ENCODE data around the gene NAP1L5. TPM values are rescaled to one million over a fixed set of nuclear protein-coding genes. Genes with fewer than 3 reads are reported as not detected.

The NAP1L5 gene
- total RNA-seq, 3 donors from 2014 or later (not counting 1 experiment from before 2014, with no cell fraction given) = 11.4 to 16.1 (median 12.7) TPM

DNA sequence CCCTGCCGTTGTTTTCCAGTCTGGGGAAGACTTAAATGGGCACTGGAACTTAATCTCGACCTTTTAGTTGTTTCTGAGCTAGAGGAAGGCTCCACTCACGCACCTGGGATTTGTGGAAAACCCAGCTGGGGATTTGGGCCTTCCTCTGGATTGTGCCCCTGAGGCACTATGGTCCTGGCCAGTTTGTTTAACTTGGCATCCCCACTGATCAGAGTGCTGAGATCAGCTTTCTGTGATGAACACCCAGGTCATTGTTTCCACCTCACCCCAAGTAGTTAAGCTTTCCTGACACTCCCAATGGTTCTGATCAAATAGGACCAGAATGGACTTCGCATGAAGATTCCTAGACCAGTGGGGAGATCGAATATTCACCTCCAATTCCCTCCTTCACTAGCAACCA is 20.5 kb upstream of the NAP1L5 start:
- peaks cover 11% of the 10 kb centered on the region for H3K9me3 ChIP-seq (ENCODE audit: control insufficient read depth, insufficient read depth, low read length)
- Mint-ChIP-seq H3K4me3 (no peak overlapping the region), H3K4me1 (peaks cover 0 to 6% of the 10 kb centered on the region in 2 donors), H3K27me3 (ENCODE audit: low read depth in 2 of 2) (no peaks in the 10 kb centered on the region), H3K36me3 (peaks cover 31% of the 10 kb centered on the region), H3K9me3 (peaks cover 5 to 7% of the 10 kb centered on the region in 2 donors), H3K27ac (no peak overlapping the region)
- intact Hi-C loops (cut with micrococcal nuclease) = no loop called here
- H3K27me3 ChIP-seq (ENCODE audit: control insufficient read depth, insufficient read depth, low read length) = no peaks in the 10 kb centered on the region
- H3K36me3 ChIP-seq (ENCODE audit: control insufficient read depth, insufficient read depth, low read length) = peaks cover 41% of the 10 kb centered on the region
- no peaks in the 10 kb centered on the region for H3K4me1 ChIP-seq (ENCODE audit: control insufficient read depth, insufficient read depth, low read length)
- no peak overlapping the region for H3K4me3 ChIP-seq (ENCODE audit: low read length)
- no peak for ATAC-seq
- no peak for DNase-seq
- TF ChIP-seq, protein P1, sequence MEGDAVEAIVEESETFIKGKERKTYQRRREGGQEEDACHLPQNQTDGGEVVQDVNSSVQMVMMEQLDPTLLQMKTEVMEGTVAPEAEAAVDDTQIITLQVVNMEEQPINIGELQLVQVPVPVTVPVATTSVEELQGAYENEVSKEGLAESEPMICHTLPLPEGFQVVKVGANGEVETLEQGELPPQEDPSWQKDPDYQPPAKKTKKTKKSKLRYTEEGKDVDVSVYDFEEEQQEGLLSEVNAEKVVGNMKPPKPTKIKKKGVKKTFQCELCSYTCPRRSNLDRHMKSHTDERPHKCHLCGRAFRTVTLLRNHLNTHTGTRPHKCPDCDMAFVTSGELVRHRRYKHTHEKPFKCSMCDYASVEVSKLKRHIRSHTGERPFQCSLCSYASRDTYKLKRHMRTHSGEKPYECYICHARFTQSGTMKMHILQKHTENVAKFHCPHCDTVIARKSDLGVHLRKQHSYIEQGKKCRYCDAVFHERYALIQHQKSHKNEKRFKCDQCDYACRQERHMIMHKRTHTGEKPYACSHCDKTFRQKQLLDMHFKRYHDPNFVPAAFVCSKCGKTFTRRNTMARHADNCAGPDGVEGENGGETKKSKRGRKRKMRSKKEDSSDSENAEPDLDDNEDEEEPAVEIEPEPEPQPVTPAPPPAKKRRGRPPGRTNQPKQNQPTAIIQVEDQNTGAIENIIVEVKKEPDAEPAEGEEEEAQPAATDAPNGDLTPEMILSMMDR (IDR thresholded peaks at IDR 0.05) = no peak
- no peak overlapping the region for H3K27ac ChIP-seq (ENCODE audit: low read length)
- WGBS (ENCODE audit: insufficient coverage) = 97% methylated on average over 4 of the region's 5 CpGs

GRCh38 chr4:88713782-88714181 is 16.2 kb upstream of the NAP1L5 start:
- Histone ChIP-seq H3K4me1 (ENCODE audit: control insufficient read depth, insufficient read depth, low read length) (no peaks in the 10 kb centered on the region), H3K9me3 (ENCODE audit: control insufficient read depth, insufficient read depth, low read length) (peaks cover 11% of the 10 kb centered on the region), H3K4me3 (ENCODE audit: low read length) (no peak overlapping the region), H3K36me3 (ENCODE audit: control insufficient read depth, insufficient read depth, low read length) (peaks cover 39% of the 10 kb centered on the region), H3K27me3 (ENCODE audit: control insufficient read depth, insufficient read depth, low read length) (no peaks in the 10 kb centered on the region), H3K27ac (ENCODE audit: low read length) (no peak overlapping the region)
- ATAC-seq (no peak), DNase-seq (no peak)
- intact Hi-C loops (cut with micrococcal nuclease) = no loop called here
- H3K4me1 Mint-ChIP-seq = peaks cover 0 to 6% of the 10 kb centered on the region in 2 donors
- H3K9me3 Mint-ChIP-seq = peaks cover 5 to 10% of the 10 kb centered on the region in 2 donors
- peaks cover 45% of the 10 kb centered on the region for H3K36me3 Mint-ChIP-seq
- WGBS (ENCODE audit: insufficient coverage) = 100% methylated on average over 1 of the region's 1 CpG
- TF ChIP-seq, protein P1 (IDR thresholded peaks at IDR 0.05) = no peak
- no peaks in the 10 kb centered on the region for H3K27me3 Mint-ChIP-seq (ENCODE audit: low read depth in 2 of 2)
- peak overlapping the region in 1 of 2 donors; percentile 4 for H3K27ac Mint-ChIP-seq
- no peak overlapping the region for H3K4me3 Mint-ChIP-seq

DNA sequence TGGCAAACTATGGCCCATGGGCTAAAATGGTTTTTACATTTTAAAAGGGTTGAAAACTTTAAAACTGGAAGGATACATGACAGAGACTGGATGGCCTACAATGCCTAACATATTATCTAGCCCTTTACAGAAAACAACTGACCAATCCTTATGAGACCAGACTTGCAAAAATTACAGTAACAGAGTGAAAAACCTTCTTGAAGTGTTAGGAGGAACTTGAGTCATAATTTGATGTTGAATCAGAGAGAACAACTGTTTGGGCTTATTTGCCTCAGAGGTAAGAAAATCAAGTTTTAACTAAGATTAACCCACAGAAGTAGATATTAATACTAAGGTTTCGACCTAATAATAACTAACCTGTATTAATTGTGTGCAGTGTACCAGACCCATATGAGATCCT is 12.4 kb upstream of the NAP1L5 start:
- no CpG with 5 or more reads among the region's 1 CpG for whole genome bisulfite sequencing (ENCODE audit: insufficient coverage)
- Mint-ChIP-seq H3K4me1 (peaks cover 0 to 6% of the 10 kb centered on the region in 2 donors), H3K4me3 (no peak overlapping the region), H3K27ac (no peak overlapping the region), H3K9me3 (peaks cover 0 to 3% of the 10 kb centered on the region in 2 donors), H3K27me3 (ENCODE audit: low read depth in 2 of 2) (no peaks in the 10 kb centered on the region), H3K36me3 (peaks cover 51% of the 10 kb centered on the region)
- no peaks in the 10 kb centered on the region for H3K9me3 ChIP-seq (ENCODE audit: control insufficient read depth, insufficient read depth, low read length)
- DNase-seq = no peak
- H3K4me1 ChIP-seq (ENCODE audit: control insufficient read depth, insufficient read depth, low read length) = no peaks in the 10 kb centered on the region
- peaks cover 44% of the 10 kb centered on the region for H3K36me3 ChIP-seq (ENCODE audit: control insufficient read depth, insufficient read depth, low read length)
- no peak overlapping the region for H3K27ac ChIP-seq (ENCODE audit: low read length)
- intact Hi-C loops (cut with micrococcal nuclease) = no loop called here
- TF ChIP-seq, protein P1 (IDR thresholded peaks at IDR 0.05) = no peak
- no peak for ATAC-seq
- H3K4me3 ChIP-seq (ENCODE audit: low read length) = no peak overlapping the region
- H3K27me3 ChIP-seq (ENCODE audit: control insufficient read depth, insufficient read depth, low read length) = no peaks in the 10 kb centered on the region

GRCh38 chr4:88706574-88706973 is 8.9 kb upstream of the NAP1L5 start:
- H3K4me3 Mint-ChIP-seq = no peak overlapping the region
- H3K9me3 Mint-ChIP-seq = no peaks in the 10 kb centered on the region
- no peak for DNase-seq
- no peaks in the 10 kb centered on the region for H3K4me1 ChIP-seq (ENCODE audit: control insufficient read depth, insufficient read depth, low read length)
- H3K4me3 ChIP-seq (ENCODE audit: low read length) = no peak overlapping the region
- no peaks in the 10 kb centered on the region for H3K27me3 Mint-ChIP-seq (ENCODE audit: low read depth in 2 of 2)
- H3K36me3 ChIP-seq (ENCODE audit: control insufficient read depth, insufficient read depth, low read length) = peaks cover 47% of the 10 kb centered on the region
- no peak overlapping the region for H3K27ac Mint-ChIP-seq
- no peak for ATAC-seq
- H3K4me1 Mint-ChIP-seq = no peaks in the 10 kb centered on the region
- H3K27me3 ChIP-seq (ENCODE audit: control insufficient read depth, insufficient read depth, low read length) = no peaks in the 10 kb centered on the region
- H3K27ac ChIP-seq (ENCODE audit: low read length) = no peak overlapping the region
- intact Hi-C loops (cut with micrococcal nuclease) = no loop called here
- TF ChIP-seq, protein P1 (IDR thresholded peaks at IDR 0.05) = no peak
- no peaks in the 10 kb centered on the region for H3K9me3 ChIP-seq (ENCODE audit: control insufficient read depth, insufficient read depth, low read length)
- H3K36me3 Mint-ChIP-seq = peaks cover 37% of the 10 kb centered on the region
- 97% methylated on average over 9 of the region's 9 CpGs for WGBS (ENCODE audit: insufficient coverage)

Measured in natural killer cell (primary cell).